ENCODE data around the gene MAPK12. TPM values are rescaled to one million over a fixed set of nuclear protein-coding genes. Genes with fewer than 3 reads are reported as not detected.

Gene MAPK12
- total and polyA plus RNA-seq, 10 of the 15 experiments (the other 5 are each of a cell fraction or from before 2014, with no cell fraction given): 1.1 to 38.9 (median 16.3) TPM

- H3K9ac ChIP-seq (ENCODE audit: control insufficient read depth, insufficient read depth, low read length): no peak overlapping the region
- no peaks in the 10 kb centered on the region for H3K27me3 ChIP-seq (replicated peaks in 1 of 2; ENCODE audit: control insufficient read depth in 2 of 2, insufficient read depth in 2 of 2, low read length in 1 of 2)
- H3K4me3 ChIP-seq: no peak overlapping the region
- H2AFZ ChIP-seq (ENCODE audit: control insufficient read depth, low read depth, low read length): no peak overlapping the region
- ATAC-seq: no peak
- H3K4me2 ChIP-seq (ENCODE audit: control insufficient read depth, insufficient read depth): no peak overlapping the region
- no peak for TF ChIP-seq EGR1 (IDR thresholded peaks at IDR 0.05; ENCODE audit: borderline replicate concordance in 1 of 2, low read depth in 2 of 2, low read length in 2 of 2)
- no peak for TF ChIP-seq SP1 (IDR thresholded peaks at IDR 0.05; ENCODE audit: low read depth, low read length)
- no peak for TF ChIP-seq MLLT1 (IDR thresholded peaks at IDR 0.05)
- no peak for TF ChIP-seq ZNF274 (IDR thresholded peaks at IDR 0.05; ENCODE audit: insufficient read depth, insufficient read length)
- TF ChIP-seq TCF12 (IDR thresholded peaks at IDR 0.05; ENCODE audit: low read depth, low read length): no peak
- no peak for TF ChIP-seq ESRRA (IDR thresholded peaks at IDR 0.05; ENCODE audit: low read length)
- no peak for TF ChIP-seq RBBP5 (conservative IDR thresholded peaks at IDR 0.05)
- TF ChIP-seq CHD1 (IDR thresholded peaks at IDR 0.05; ENCODE audit: low read depth, low read length): no peak
- no peak overlapping the region for H3K27ac ChIP-seq (ENCODE audit: control insufficient read depth, insufficient read depth)
- DNase-seq (ENCODE audit: low read depth, low spot score): no peak
- ChIA-PET POLR2A (no interaction called here), CTCF (no interaction called here), SMC1A (ENCODE audit: uncharacterized antibody, unreplicated experiment) (interaction anchor here (1.3 kb wide), 1 partner anchor 78 kb away, joined by 3 read pairs; no protein-coding TSS in a partner anchor), RAD21 (ENCODE audit: unreplicated experiment) (no interaction called here)
- no peaks in the 10 kb centered on the region for H3K79me2 ChIP-seq (ENCODE audit: control insufficient read depth, insufficient read depth, low read length)
- intact Hi-C loops (cut with micrococcal nuclease; ENCODE audit: unreplicated experiment): no loop called here
- H3K9me3 ChIP-seq (replicated peaks; ENCODE audit: control insufficient read depth, insufficient read depth, low read length): no peaks in the 10 kb centered on the region
- FAIRE-seq: no peak
- no TSS peak for BruUV-seq (replicated peaks)
- 89% methylated on average over 12 of the region's 18 CpGs for WGBS (ENCODE audit: insufficient coverage, insufficient replicate concordance, low lambda C conversion rate, missing lambda C conversion rate)
- H3K36me3 ChIP-seq (ENCODE audit: control insufficient read depth in 2 of 2, insufficient read depth in 2 of 2, low read length in 1 of 2): peaks cover 9 to 21% of the 10 kb centered on the region in 2 experiments; a peak in 3 of 4 replicates
- H3K4me1 ChIP-seq (ENCODE audit: control insufficient read depth, insufficient read depth, low read length): no peaks in the 10 kb centered on the region
- H4K20me1 ChIP-seq (ENCODE audit: control insufficient read depth, insufficient read depth): no peaks in the 10 kb centered on the region
- in situ Hi-C loops (cut with MboI): no loop called here
These were observed 34.7 kb downstream of the MAPK12 start for GRCh38 chr22:50226875-50227165.
